SH-SY5Y (cell line): ENCODE measurements around the gene PSPH.

Experiments
- GATA2 ChIP-seq: IDR thresholded peaks from 2 replicates; pipeline ENCODE4 v1.6.1; 2011; ENCODE audit warnings: mild to moderate bottlenecking, low read depth, low read length
- GATA3 ChIP-seq: IDR thresholded peaks from 2 replicates; pipeline ENCODE4 v1.6.1; 2011; ENCODE audit warnings: low read depth, mild to moderate bottlenecking, low read length, moderate library complexity

- TF ChIP-seq GATA2 (no peak), GATA3 (no peak)
Observed at GRCh38 chr7:56092789-56093531, 41.7 kb upstream of the PSPH start, which contains the start of gene PHKG1.
